ENCODE results near the gene CNTRL. TPM values are rescaled to one million over a fixed set of nuclear protein-coding genes. Genes with fewer than 3 reads are reported as not detected.

The CNTRL gene
- total and polyA plus RNA-seq, 2 of the 8 experiments (the other 6 are each of a cell fraction or from before 2014, with no cell fraction given): 5.1 to 13.9 TPM

- TF ChIP-seq EGR1 (IDR thresholded peaks at IDR 0.05; ENCODE audit: borderline replicate concordance, low read depth, low read length) (no peak), KDM4A (IDR thresholded peaks at IDR 0.05; ENCODE audit: low read depth, low read length, severe bottlenecking) (no peak), POLR2A (IDR thresholded peaks at IDR 0.05; ENCODE audit: control extremely low read depth in 1 of 2, low read depth in 2 of 2, low read length in 2 of 2) (no peak), GABPA (IDR thresholded peaks at IDR 0.05; ENCODE audit: borderline replicate concordance, insufficient read depth, low read length) (no peak), EP300 (IDR thresholded peaks at IDR 0.05; ENCODE audit: borderline replicate concordance in 1 of 2, low read depth in 2 of 2, low read length in 2 of 2) (no peak)
- Histone ChIP-seq H3K9me3 (ENCODE audit: insufficient read depth in 2 of 2, low read depth in 1 of 2, low read length in 1 of 2) (no peaks in the 10 kb centered on the region), H3K23me2 (ENCODE audit: low read depth, low read length) (no peaks in the 10 kb centered on the region), H4K20me1 (replicated peaks in 1 of 2; ENCODE audit: control insufficient read depth in 1 of 2, insufficient read depth in 2 of 2, low read length in 2 of 2) (no peaks in the 10 kb centered on the region), H2BK120ac (replicated peaks; ENCODE audit: low read depth, low read length) (no peak overlapping the region), H2BK5ac (ENCODE audit: low read depth, low read length) (no peak overlapping the region), H3K9ac (replicated peaks in 1 of 4; ENCODE audit: extremely low read depth in 1 of 4, low read depth in 3 of 4, low read length in 3 of 4) (no peak overlapping the region), H3K4me1 (replicated peaks in 1 of 4; ENCODE audit: control insufficient read depth in 3 of 4, insufficient read depth in 4 of 4, low read length in 3 of 4) (no peaks in the 10 kb centered on the region), H3K14ac (ENCODE audit: insufficient read length) (no peak overlapping the region), H3K79me2 (ENCODE audit: control insufficient read depth in 1 of 2, insufficient read depth in 2 of 2, low read length in 2 of 2) (no peaks in the 10 kb centered on the region), H3K23ac (ENCODE audit: insufficient read length) (no peak overlapping the region), H3K79me1 (ENCODE audit: low read depth, low read length) (no peaks in the 10 kb centered on the region), H2BK12ac (ENCODE audit: low read depth, low read length) (no peak overlapping the region), H2AK5ac (ENCODE audit: low read depth, low read length) (no peak overlapping the region), H3K4me3 (ENCODE audit: extremely low read depth in 1 of 4, insufficient read depth in 2 of 4, low read depth in 3 of 4, low read length in 4 of 4) (no peak overlapping the region), H2BK15ac (ENCODE audit: low read length) (no peak overlapping the region), H3K4me2 (ENCODE audit: insufficient read depth in 1 of 2, low read depth in 2 of 2, low read length in 2 of 2) (no peak overlapping the region), H3K56ac (replicated peaks; ENCODE audit: insufficient read length, low read depth, low read length) (no peak overlapping the region), H3K36me3 (ENCODE audit: control insufficient read depth in 2 of 4, insufficient read depth in 4 of 4, low read length in 3 of 4) (peaks cover 0 to 35% (median 3%) of the 10 kb centered on the region in 4 experiments; a peak in 4 of 8 replicates), H2BK20ac (ENCODE audit: low read length) (no peak overlapping the region), H3K27me3 (replicated peaks in 1 of 4; ENCODE audit: control insufficient read depth in 3 of 4, extremely low read depth in 1 of 4, insufficient read depth in 3 of 4, low read length in 3 of 4) (no peaks in the 10 kb centered on the region), H3K18ac (ENCODE audit: extremely low read depth, low read length) (no peak overlapping the region), H3K4ac (replicated peaks; ENCODE audit: insufficient read length, low read depth, low read length) (no peak overlapping the region), H4K5ac (ENCODE audit: insufficient read length, low read depth, low read length) (no peak overlapping the region), H4K8ac (ENCODE audit: extremely low read depth, insufficient read depth, low read length) (no peak overlapping the region), H3K27ac (ENCODE audit: low read depth, low read length) (no peak overlapping the region), H4K91ac (replicated peaks; ENCODE audit: insufficient read length, low read length) (no peak overlapping the region), H2AFZ (ENCODE audit: low read length) (no peak overlapping the region)
- POLR2A ChIA-PET (ENCODE audit: partially characterized antibody): no interaction called here
- DNase-seq (ENCODE audit: low read depth in 1 of 2, low spot score in 2 of 2): no peak
- CTCF ChIA-PET (ENCODE audit: partially characterized antibody): interaction anchor here (0.8 to 1.9 kb wide), 3 partner anchors 9 to 34 kb away, joined by 3 to 7 read pairs (median 3); no protein-coding TSS in a partner anchor
- no peak for FAIRE-seq
- WGBS, 2 experiments (ENCODE audit: extremely low coverage in 1 of 2, insufficient coverage in 1 of 2, insufficient read length in 1 of 2, insufficient replicate concordance in 2 of 2, low coverage in 1 of 2, low lambda C conversion rate in 2 of 2, missing lambda C conversion rate in 1 of 2): 82% methylated on average over 3 of the region's 3 CpGs; no CpG with 5 or more reads in 1 of the 2 experiments
These were observed 105.4 kb downstream of the CNTRL start for GRCh38 chr9:121179930-121180681.
